GM18499 (cell line): ENCODE results near the gene CDKN1C.

Source experiments
- ATAC-seq: cut with Tn5 transposase; IDR thresholded peaks from one replicate; pipeline ENCODE4 v1.9.1; 2021; ENCODE audit warnings: moderate number of reproducible peaks; ENCODE audit not compliant: insufficient read depth, unreplicated experiment

The CDKN1C gene

GRCh38 chr11:2890466-2891294 lies 5.1 kb upstream of the CDKN1C start:
- no peak for ATAC-seq

- ATAC-seq, result no peak
Measured at GRCh38 chr11:2889362-2890273, 4.0 kb upstream of the CDKN1C start.

GRCh38 chr11:2888266-2888968 lies 2.8 kb upstream of the CDKN1C start:
- ATAC-seq, result no peak

- no peak for ATAC-seq
Measured at GRCh38 chr11:2887515-2888195, 2.1 kb upstream of the CDKN1C start.

GRCh38 chr11:2886936-2887335 lies 1.4 kb upstream of the CDKN1C start:
- ATAC-seq, result no peak

- no peak for ATAC-seq
Measured at GRCh38 chr11:2886191-2886894, 768 bp upstream of the CDKN1C start.

- no peak for ATAC-seq
Measured at GRCh38 chr11:2885017-2885677, 428 bp downstream of the CDKN1C start.

GRCh38 chr11:2883979-2884815 lies 1.4 kb downstream of the CDKN1C start:
- no peak for ATAC-seq

- no peak for ATAC-seq
Measured at GRCh38 chr11:2883640-2883978, 2.0 kb downstream of the CDKN1C start.

- ATAC-seq, result no peak
Measured at GRCh38 chr11:2882396-2883110, 3.0 kb downstream of the CDKN1C start.

GRCh38 chr11:2881981-2882375 lies 3.6 kb downstream of the CDKN1C start:
- no peak for ATAC-seq

GRCh38 chr11:2881076-2881980 lies 4.2 kb downstream of the CDKN1C start:
- ATAC-seq, result no peak

GRCh38 chr11:2880646-2881045 lies 4.9 kb downstream of the CDKN1C start:
- no peak for ATAC-seq

- no peak for ATAC-seq
Measured at GRCh38 chr11:2878782-2879181, 6.8 kb downstream of the CDKN1C start.

GRCh38 chr11:2877474-2877873 lies 8.1 kb downstream of the CDKN1C start:
- no peak for ATAC-seq

- no peak for ATAC-seq
Measured at GRCh38 chr11:2874963-2875362, 10.6 kb downstream of the CDKN1C start.
